HepG2 (cell line): ENCODE results near the gene INSRR.

Source experiments
- JUN ChIP-seq: sonication (generic); formaldehyde crosslinking; IDR thresholded peaks from 2 replicates; pipeline ENCODE4 v1.4.0; 2020; ENCODE audit warnings: mild to moderate bottlenecking, missing genetic modification reagents
- MAZ ChIP-seq, 2 experiments: sonication (generic) in 1 of 2; formaldehyde crosslinking in 1 of 2; IDR thresholded peaks; 2 replicates each; pipeline versions ENCODE4 v1.5.0 to v1.6.1; 2012 to 2020; ENCODE audit warnings: low read depth in 2 of 2, mild to moderate bottlenecking in 2 of 2, borderline replicate concordance in 1 of 2, improper control_type of control experiment in 1 of 2, low read length in 1 of 2, missing genetic modification reagents in 1 of 2, moderate library complexity in 1 of 2
- POLR2A ChIP-seq, 2 experiments: IDR thresholded peaks; 2 replicates each; pipeline ENCODE4 v1.6.1; 2011; ENCODE audit warnings: low read depth in 2 of 2, low read length in 2 of 2, mild to moderate bottlenecking in 1 of 2, moderate library complexity in 1 of 2; ENCODE audit not compliant: insufficient read depth in 1 of 2
- TCF12 ChIP-seq, 2 experiments: fragments of 450-650 bp in 1 of 2; sonication (generic) in 1 of 2; formaldehyde crosslinking in 1 of 2; IDR thresholded peaks; 2 replicates each; pipeline versions ENCODE4 v1.6.1 to v1.8.0; 2017 to 2022; ENCODE audit warnings: antibody characterized with exemption in 1 of 2, mild to moderate bottlenecking in 1 of 2, missing genetic modification reagents in 1 of 2, moderate library complexity in 1 of 2
- ZFYVE20 ChIP-seq: sonication (generic); formaldehyde crosslinking; IDR thresholded peaks from 2 replicates; pipeline ENCODE4 v1.8.0; 2023; ENCODE audit warnings: low read depth, mild to moderate bottlenecking, moderate library complexity, missing genetic modification reagents, borderline replicate concordance
- ZNF777 ChIP-seq: sonication (generic); formaldehyde crosslinking; IDR thresholded peaks from 2 replicates; pipeline ENCODE4 v1.4.0; 2020; ENCODE audit warnings: missing genetic modification reagents
- TF ChIP-seq, protein P1 (sequence below): sonication (generic); formaldehyde crosslinking; IDR thresholded peaks from 2 replicates; pipeline ENCODE4 v1.4.0; 2020; ENCODE audit warnings: missing genetic modification reagents, borderline replicate concordance
- TF ChIP-seq, protein P2 (sequence below): sonication (generic); formaldehyde crosslinking; IDR thresholded peaks from 2 replicates; pipeline ENCODE4 v1.5.0; 2020; ENCODE audit warnings: mild to moderate bottlenecking, missing genetic modification reagents, moderate library complexity

DNA sequence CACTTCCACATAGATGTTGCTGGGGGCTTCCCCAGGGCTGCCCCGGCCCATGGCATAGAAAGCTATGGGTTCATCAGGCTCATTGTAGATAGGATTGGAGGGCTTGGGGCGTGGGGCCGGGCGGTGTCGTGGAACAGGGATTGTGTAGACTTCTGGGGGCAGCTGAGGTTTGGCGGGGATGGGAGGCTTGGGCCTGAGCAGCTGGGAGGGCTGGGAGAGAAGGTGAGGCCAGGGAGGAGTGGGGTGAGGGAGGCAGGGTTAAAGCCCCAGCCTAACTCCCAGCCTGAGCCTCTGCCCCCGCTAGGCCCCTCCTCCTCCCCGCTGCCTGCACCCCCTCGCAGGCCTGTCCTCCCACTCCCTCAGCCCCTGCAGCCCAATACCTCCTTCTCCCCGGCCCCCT is 49.6 kb downstream of the INSRR start:
- no peak for TF ChIP-seq TCF12 (IDR thresholded peaks at IDR 0.05)
- no peak for TF ChIP-seq TCF12 (CRISPR knock-in tag; IDR thresholded peaks at IDR 0.05)
- no peak for TF ChIP-seq ZNF777 (CRISPR knock-in tag)
- TF ChIP-seq, protein P1, sequence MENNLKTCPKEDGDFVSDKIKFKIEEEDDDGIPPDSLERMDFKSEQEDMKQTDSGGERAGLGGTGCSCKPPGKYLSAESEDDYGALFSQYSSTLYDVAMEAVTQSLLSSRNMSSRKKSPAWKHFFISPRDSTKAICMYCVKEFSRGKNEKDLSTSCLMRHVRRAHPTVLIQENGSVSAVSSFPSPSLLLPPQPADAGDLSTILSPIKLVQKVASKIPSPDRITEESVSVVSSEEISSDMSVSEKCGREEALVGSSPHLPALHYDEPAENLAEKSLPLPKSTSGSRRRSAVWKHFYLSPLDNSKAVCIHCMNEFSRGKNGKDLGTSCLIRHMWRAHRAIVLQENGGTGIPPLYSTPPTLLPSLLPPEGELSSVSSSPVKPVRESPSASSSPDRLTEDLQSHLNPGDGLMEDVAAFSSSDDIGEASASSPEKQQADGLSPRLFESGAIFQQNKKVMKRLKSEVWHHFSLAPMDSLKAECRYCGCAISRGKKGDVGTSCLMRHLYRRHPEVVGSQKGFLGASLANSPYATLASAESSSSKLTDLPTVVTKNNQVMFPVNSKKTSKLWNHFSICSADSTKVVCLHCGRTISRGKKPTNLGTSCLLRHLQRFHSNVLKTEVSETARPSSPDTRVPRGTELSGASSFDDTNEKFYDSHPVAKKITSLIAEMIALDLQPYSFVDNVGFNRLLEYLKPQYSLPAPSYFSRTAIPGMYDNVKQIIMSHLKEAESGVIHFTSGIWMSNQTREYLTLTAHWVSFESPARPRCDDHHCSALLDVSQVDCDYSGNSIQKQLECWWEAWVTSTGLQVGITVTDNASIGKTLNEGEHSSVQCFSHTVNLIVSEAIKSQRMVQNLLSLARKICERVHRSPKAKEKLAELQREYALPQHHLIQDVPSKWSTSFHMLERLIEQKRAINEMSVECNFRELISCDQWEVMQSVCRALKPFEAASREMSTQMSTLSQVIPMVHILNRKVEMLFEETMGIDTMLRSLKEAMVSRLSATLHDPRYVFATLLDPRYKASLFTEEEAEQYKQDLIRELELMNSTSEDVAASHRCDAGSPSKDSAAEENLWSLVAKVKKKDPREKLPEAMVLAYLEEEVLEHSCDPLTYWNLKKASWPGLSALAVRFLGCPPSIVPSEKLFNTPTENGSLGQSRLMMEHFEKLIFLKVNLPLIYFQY = no peak
- TF ChIP-seq POLR2A (IDR thresholded peaks at IDR 0.05; ENCODE audit: insufficient read depth in 1 of 2, low read depth in 2 of 2, low read length in 2 of 2) = no peak
- TF ChIP-seq JUN = no peak
- TF ChIP-seq, protein P2, sequence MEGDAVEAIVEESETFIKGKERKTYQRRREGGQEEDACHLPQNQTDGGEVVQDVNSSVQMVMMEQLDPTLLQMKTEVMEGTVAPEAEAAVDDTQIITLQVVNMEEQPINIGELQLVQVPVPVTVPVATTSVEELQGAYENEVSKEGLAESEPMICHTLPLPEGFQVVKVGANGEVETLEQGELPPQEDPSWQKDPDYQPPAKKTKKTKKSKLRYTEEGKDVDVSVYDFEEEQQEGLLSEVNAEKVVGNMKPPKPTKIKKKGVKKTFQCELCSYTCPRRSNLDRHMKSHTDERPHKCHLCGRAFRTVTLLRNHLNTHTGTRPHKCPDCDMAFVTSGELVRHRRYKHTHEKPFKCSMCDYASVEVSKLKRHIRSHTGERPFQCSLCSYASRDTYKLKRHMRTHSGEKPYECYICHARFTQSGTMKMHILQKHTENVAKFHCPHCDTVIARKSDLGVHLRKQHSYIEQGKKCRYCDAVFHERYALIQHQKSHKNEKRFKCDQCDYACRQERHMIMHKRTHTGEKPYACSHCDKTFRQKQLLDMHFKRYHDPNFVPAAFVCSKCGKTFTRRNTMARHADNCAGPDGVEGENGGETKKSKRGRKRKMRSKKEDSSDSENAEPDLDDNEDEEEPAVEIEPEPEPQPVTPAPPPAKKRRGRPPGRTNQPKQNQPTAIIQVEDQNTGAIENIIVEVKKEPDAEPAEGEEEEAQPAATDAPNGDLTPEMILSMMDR (CRISPR knock-in tag) = no peak
- TF ChIP-seq MAZ (IDR thresholded peaks at IDR 0.05; ENCODE audit: borderline replicate concordance, low read depth, low read length) = no peak
- no peak for TF ChIP-seq MAZ (CRISPR knock-in tag; IDR thresholded peaks at IDR 0.05; ENCODE audit: low read depth)
- no peak for TF ChIP-seq ZFYVE20 (CRISPR knock-in tag)
